IMR-90 (cell line): ENCODE measurements around the gene ADAM30. TPM values are rescaled to one million over a fixed set of nuclear protein-coding genes. Genes with fewer than 3 reads are reported as not detected.

Experiments used
- ATAC-seq: fragments of 200-7000 bp; cut with Tn5 transposase; 2 replicates; pipeline ENCODE4 v1.9.1; 2020; ENCODE audit warnings: low read depth, mild to moderate bottlenecking, moderate library complexity
- BruUV-seq: library from RNA; stranded (reverse); fragments of 400-500 nt; replicated peaks from 2 replicates; lab custom pipeline; 2021; lab: Mats Ljungman, UMichigan
- CTCF ChIA-PET: fragments of 300-600 bp; formaldehyde crosslinking; extraction: SDS; loops from one replicate; lab custom pipeline; 2021; ENCODE audit warnings: antibody characterized with exemption; lab: Yijun Ruan, JAX
- POLR2A ChIA-PET: fragments of 300-600 bp; sonication (Branson Sonifier 250); formaldehyde crosslinking; loops from one replicate; lab custom pipeline; 2022; ENCODE audit warnings: antibody characterized with exemption; ENCODE audit not compliant: unreplicated experiment; lab: Charles Lee
- DNase-seq: peaks from one replicate; pipeline ENCODE4 v3.0.0; 2013
- H2AFZ ChIP-seq: replicated peaks from 2 replicates; pipeline ENCODE3; 2013; ENCODE audit warnings: low read length, mild to moderate bottlenecking; ENCODE audit not compliant: poor library complexity
- H2AK5ac ChIP-seq: 2 replicates; pipeline ENCODE4 v1.6.1; 2013; ENCODE audit warnings: low read depth, low read length, inconsistent platforms
- H2AK9ac ChIP-seq: replicated peaks from 2 replicates; pipeline ENCODE3; 2013; ENCODE audit warnings: mild to moderate bottlenecking, low read depth, low read length, moderate library complexity; ENCODE audit not compliant: poor library complexity
- H2BK120ac ChIP-seq: 2 replicates; pipeline ENCODE4 v1.6.1; 2013; ENCODE audit warnings: low read depth, low read length, inconsistent platforms
- H2BK15ac ChIP-seq: 3 replicates; pipeline ENCODE4 v1.6.1; 2013; ENCODE audit warnings: low read depth, low read length, inconsistent platforms
- H2BK20ac ChIP-seq: 2 replicates; pipeline ENCODE4 v1.6.1; 2013; ENCODE audit warnings: low read depth, mild to moderate bottlenecking, inconsistent platforms, low read length, moderate library complexity
- H2BK5ac ChIP-seq: 2 replicates; pipeline ENCODE4 v1.6.1; 2013; ENCODE audit warnings: mild to moderate bottlenecking, low read depth, low read length, inconsistent platforms; ENCODE audit not compliant: poor library complexity, severe bottlenecking
- H3K14ac ChIP-seq: replicated peaks from 2 replicates; pipeline ENCODE4 v1.6.1; 2013; ENCODE audit warnings: low read depth, low read length, inconsistent platforms
- H3K18ac ChIP-seq: 2 replicates; pipeline ENCODE4 v1.6.1; 2013; ENCODE audit warnings: low read depth, low read length, control low read depth
- H3K23ac ChIP-seq: 2 replicates; pipeline ENCODE4 v1.6.1; 2013; ENCODE audit warnings: low read depth, low read length, inconsistent platforms
- H3K27ac ChIP-seq: 2 replicates; pipeline ENCODE4 v1.5.1; 2013; ENCODE audit warnings: mild to moderate bottlenecking, control low read depth, low read length; ENCODE audit not compliant: insufficient read depth
- H3K27me3 ChIP-seq: 2 replicates; pipeline ENCODE4 v1.6.1; 2013; ENCODE audit warnings: low read length; ENCODE audit not compliant: control insufficient read depth, insufficient read depth
- H3K36me3 ChIP-seq: 2 replicates; pipeline ENCODE4 v1.6.1; 2013; ENCODE audit warnings: low read length, mixed read lengths; ENCODE audit not compliant: control insufficient read depth, insufficient read depth
- H3K4ac ChIP-seq: 2 replicates; pipeline ENCODE4 v1.6.1; 2013; ENCODE audit warnings: low read depth, low read length, inconsistent platforms
- H3K4me1 ChIP-seq: 2 replicates; pipeline ENCODE4 v1.6.1; 2013; ENCODE audit warnings: low read length, mixed read lengths; ENCODE audit not compliant: control insufficient read depth, insufficient read depth
- H3K4me2 ChIP-seq: 2 replicates; pipeline ENCODE4 v1.6.1; 2013; ENCODE audit warnings: low read depth, mild to moderate bottlenecking, control low read depth, low read length, moderate library complexity
- H3K4me3 ChIP-seq: 2 replicates; pipeline ENCODE4 v1.5.1; 2013; ENCODE audit warnings: low read depth, mild to moderate bottlenecking, control low read depth, low read length, moderate library complexity; ENCODE audit not compliant: insufficient read depth
- H3K56ac ChIP-seq: 2 replicates; pipeline ENCODE4 v1.6.1; 2013; ENCODE audit warnings: low read length, inconsistent platforms; ENCODE audit not compliant: insufficient read depth; ENCODE audit errors: extremely low read depth
- H3K79me1 ChIP-seq, 2 experiments: 2 replicates each; pipeline ENCODE4 v1.6.1; 2013; ENCODE audit warnings: low read length in 2 of 2, inconsistent platforms in 1 of 2, low read depth in 1 of 2
- H3K9ac ChIP-seq: 2 replicates; pipeline ENCODE4 v1.6.1; 2013; ENCODE audit warnings: low read depth, low read length, control low read depth
- H3K9me1 ChIP-seq: 2 replicates; pipeline ENCODE4 v1.6.1; 2013; ENCODE audit warnings: low read length, inconsistent platforms; ENCODE audit not compliant: insufficient read depth
- H3K9me3 ChIP-seq: 2 replicates; pipeline ENCODE4 v1.6.1; 2013; ENCODE audit warnings: low read length; ENCODE audit not compliant: control insufficient read depth, insufficient read depth
- H4K20me1 ChIP-seq: 2 replicates; pipeline ENCODE4 v1.6.1; 2013; ENCODE audit warnings: low read length, inconsistent platforms; ENCODE audit not compliant: insufficient read depth
- H4K5ac ChIP-seq: 2 replicates; pipeline ENCODE4 v1.6.1; 2013; ENCODE audit warnings: mild to moderate bottlenecking, low read depth, low read length, control low read depth
- H4K8ac ChIP-seq, 2 experiments: 2 replicates each; pipeline ENCODE4 v1.6.1; 2013; ENCODE audit warnings: low read depth in 2 of 2, low read length in 2 of 2, control low read depth in 1 of 2, inconsistent platforms in 1 of 2
- H4K91ac ChIP-seq: 2 replicates; pipeline ENCODE4 v1.6.1; 2013; ENCODE audit warnings: low read depth, low read length, inconsistent platforms; ENCODE audit not compliant: insufficient read depth
- BHLHE40 ChIP-seq: fragments of 150-350 bp; IDR thresholded peaks from 2 replicates; pipeline ENCODE4 v1.6.1; 2016; ENCODE audit warnings: mild to moderate bottlenecking, low read depth, low read length
- CEBPB ChIP-seq: IDR thresholded peaks from 2 replicates; pipeline ENCODE4 v1.6.1; 2012; ENCODE audit warnings: low read depth, low read length, improper control_type of control experiment
- CHD1 ChIP-seq: IDR thresholded peaks from 2 replicates; pipeline ENCODE4 v1.6.1; 2012; ENCODE audit warnings: low read depth, low read length, improper control_type of control experiment
- CTCF ChIP-seq: conservative IDR thresholded peaks from 2 replicates; pipeline ENCODE4 v1.5.1; 2012; ENCODE audit warnings: mild to moderate bottlenecking, low read depth, low read length, improper control_type of control experiment
- ELK1 ChIP-seq: fragments of 150-350 bp; IDR thresholded peaks from 2 replicates; pipeline ENCODE4 v1.6.1; 2016; ENCODE audit warnings: low read depth, mild to moderate bottlenecking, low read length, moderate library complexity, borderline replicate concordance
- FOS ChIP-seq: fragments of 150-350 bp; IDR thresholded peaks from 2 replicates; pipeline ENCODE4 v1.6.1; 2016; ENCODE audit warnings: low read depth, low read length
- MAFK ChIP-seq: IDR thresholded peaks from 2 replicates; pipeline ENCODE4 v1.6.1; 2012; ENCODE audit warnings: low read depth, low read length, improper control_type of control experiment
- MAZ ChIP-seq: IDR thresholded peaks from 2 replicates; pipeline ENCODE4 v1.6.1; 2012; ENCODE audit warnings: low read depth, mild to moderate bottlenecking, low read length, improper control_type of control experiment, moderate library complexity, borderline replicate concordance
- MXI1 ChIP-seq: IDR thresholded peaks from 2 replicates; pipeline ENCODE4 v1.6.1; 2012; ENCODE audit warnings: low read depth, mild to moderate bottlenecking, low read length, moderate library complexity, borderline replicate concordance
- POLR2A ChIP-seq: IDR thresholded peaks from 2 replicates; pipeline ENCODE4 v1.6.1; 2012; ENCODE audit warnings: mild to moderate bottlenecking, low read depth, low read length
- RAD21 ChIP-seq: IDR thresholded peaks from 2 replicates; pipeline ENCODE4 v1.6.1; 2012; ENCODE audit warnings: low read length, improper control_type of control experiment
- RCOR1 ChIP-seq: IDR thresholded peaks from 2 replicates; pipeline ENCODE4 v1.6.1; 2012; ENCODE audit warnings: mild to moderate bottlenecking, low read length, improper control_type of control experiment; ENCODE audit not compliant: insufficient replicate concordance
- RFX5 ChIP-seq: IDR thresholded peaks from 2 replicates; pipeline ENCODE4 v1.8.0; 2012; ENCODE audit warnings: low read depth, mild to moderate bottlenecking, low read length, moderate library complexity
- SMC3 ChIP-seq: fragments of 150-350 bp; IDR thresholded peaks from 2 replicates; pipeline ENCODE4 v1.6.1; 2016; ENCODE audit warnings: low read depth, mild to moderate bottlenecking, antibody characterized with exemption, low read length, moderate library complexity
- WGBS, 2 experiments: methylation state at CpG; one replicate each; pipeline versions ENCODE4 v1.1.5 to v1.1.7; 2013; ENCODE audit warnings: missing lambda C conversion rate in 2 of 2; ENCODE audit not compliant: insufficient read length in 1 of 2; ENCODE audit errors: extremely low coverage in 2 of 2; 5-methylcytosine and 5-hydroxymethylcytosine counted together
- dilution Hi-C: fragments of 300-500 bp; cut with HindIII; formaldehyde crosslinking; loops from one replicate; pipeline ENCODE4 v1.14.3; 2018; ENCODE audit warnings: low sequenced_read_pairs; ENCODE audit not compliant: unreplicated experiment
- in situ Hi-C: fragments of 300-500 bp; cut with MboI; formaldehyde crosslinking; loops from 3 replicates; pipeline ENCODE4 v1.14.3; 2019; ENCODE audit warnings: low sequenced_read_pairs, inconsistent platforms, mixed read lengths
- intact Hi-C: fragments of 100-400 bp; cut with micrococcal nuclease; formaldehyde crosslinking; loops from 2 replicates; pipeline ENCODE4 v1.10.0; 2022
- polyA plus RNA-seq, 3 experiments: library from polyadenylated mRNA; depleted of rRNA; stranded (reverse); fragments of >200 nt; gene quantifications; 2 replicates each; pipeline ENCODE4 v1.2.3, GENCODE V29; 2012; ENCODE audit warnings: low replicate concordance in 1 of 3
- total RNA-seq: library from RNA; depleted of rRNA; stranded (reverse); fragments of >200 nt; gene quantifications from 2 replicates; pipeline ENCODE4 v1.2.3, GENCODE V29; 2012

ADAM30 gene
- total and polyA plus RNA-seq, 2 of the 4 experiments (the other 2 are of a cell fraction), result not detected

GRCh38 chr1:119908661-119909060 is 12.3 kb upstream of the ADAM30 start:
- Histone ChIP-seq H2AK5ac (no peak overlapping the region), H3K4ac (no peak overlapping the region), H4K8ac (no peak overlapping the region), H3K4me1 (no peaks in the 10 kb centered on the region), H4K20me1 (no peaks in the 10 kb centered on the region), H3K4me3 (no peak overlapping the region), H4K5ac (no peak overlapping the region), H3K14ac (no peak overlapping the region), H2BK120ac (no peak overlapping the region), H2BK20ac (no peak overlapping the region), H3K9ac (no peak overlapping the region), H3K4me2 (no peak overlapping the region), H2BK5ac (no peak overlapping the region), H3K27ac (no peak overlapping the region), H3K56ac (no peak overlapping the region), H2BK15ac (no peak overlapping the region), H3K36me3 (peaks cover 7% of the 10 kb centered on the region; the same call in 1 of the 2 replicates), H3K18ac (no peak overlapping the region), H3K27me3 (no peaks in the 10 kb centered on the region), H3K9me1 (peaks cover 5% of the 10 kb centered on the region; the same call in 1 of the 2 replicates), H2AK9ac (no peak overlapping the region), H3K23ac (no peak overlapping the region), H2AFZ (no peak overlapping the region), H3K79me1 (peaks cover 0 to 12% of the 10 kb centered on the region in 2 experiments; a peak in 1 of 4 replicates), H3K9me3 (no peaks in the 10 kb centered on the region), H4K91ac (no peak overlapping the region)
- POLR2A ChIA-PET, result no interaction called here
- DNase-seq, result no peak
- ATAC-seq, result no peak
- dilution Hi-C loops (no loop called here), intact Hi-C loops (no loop called here), in situ Hi-C loops (no loop called here)
- CTCF ChIA-PET, result no interaction called here
- BruUV-seq, result no TSS peak
- WGBS, 2 experiments, result no CpG with 5 or more reads among the region's 3 CpGs
- no peak for TF ChIP-seq CEBPB
- TF ChIP-seq FOS, result no peak
- TF ChIP-seq MAFK, result no peak
- no peak for TF ChIP-seq RCOR1
- no peak for TF ChIP-seq MAZ
- TF ChIP-seq CTCF, result no peak
- TF ChIP-seq RFX5, result no peak
- TF ChIP-seq POLR2A, result no peak
- TF ChIP-seq CHD1, result no peak
- TF ChIP-seq MXI1, result no peak
- TF ChIP-seq BHLHE40, result no peak
- no peak for TF ChIP-seq RAD21
- no peak for TF ChIP-seq ELK1
- TF ChIP-seq SMC3, result no peak
